GOT3 (cell line): ENCODE measurements around the gene RNF114.
"Not testable (repeated sequence)": the region's sequence is repeated elsewhere in the genome, so short reads cannot be mapped to it uniquely, and the experiment has no call there.

Experiments
- DNase-seq: peaks from one replicate; lab custom pipeline; 2025; ENCODE audit warnings: mixed read lengths; lab: John Stamatoyannopoulos, UW

The RNF114 gene

DNA sequence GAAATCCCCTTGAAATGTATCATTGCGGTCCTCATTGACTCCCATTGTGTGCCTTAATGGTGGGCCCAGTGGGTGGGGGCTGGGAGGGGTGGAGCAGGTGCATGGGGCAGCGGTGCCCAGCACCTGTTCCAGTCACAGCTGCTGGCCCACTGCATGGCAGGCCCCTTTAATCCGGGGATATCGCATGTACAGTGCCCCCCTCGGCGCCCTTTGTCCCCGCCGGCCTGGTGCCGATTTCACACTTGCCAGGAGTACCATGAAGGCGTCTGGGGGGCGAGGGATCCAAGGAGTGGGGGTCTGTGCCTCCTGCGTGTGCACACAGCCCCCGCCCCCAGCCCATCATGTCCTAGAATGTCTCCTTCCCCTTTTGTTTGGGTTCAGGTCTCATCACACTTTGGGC lies 49.4 kb downstream of the RNF114 start:
- DNase-seq: no peak

DNA sequence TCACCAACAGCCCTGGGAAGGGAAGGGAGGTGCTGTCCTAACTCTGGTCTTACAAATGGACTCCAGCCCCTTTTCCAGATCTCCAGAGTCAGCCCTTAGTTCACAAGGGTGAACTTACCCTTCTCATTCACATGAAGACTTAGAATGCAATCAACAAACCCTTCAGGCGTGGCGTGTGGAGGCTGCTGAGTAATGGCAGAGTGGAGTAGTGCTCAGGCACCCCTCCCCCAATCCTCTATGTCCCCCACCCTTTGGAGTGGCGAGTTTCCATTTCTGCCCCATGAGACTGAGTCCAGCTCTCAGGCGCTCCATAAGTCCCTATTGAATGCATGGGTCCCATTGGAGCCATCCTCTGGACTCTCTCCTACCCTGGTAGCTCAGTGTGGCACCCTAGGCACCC lies 49.9 kb downstream of the RNF114 start:
- DNase-seq: no peak

DNA sequence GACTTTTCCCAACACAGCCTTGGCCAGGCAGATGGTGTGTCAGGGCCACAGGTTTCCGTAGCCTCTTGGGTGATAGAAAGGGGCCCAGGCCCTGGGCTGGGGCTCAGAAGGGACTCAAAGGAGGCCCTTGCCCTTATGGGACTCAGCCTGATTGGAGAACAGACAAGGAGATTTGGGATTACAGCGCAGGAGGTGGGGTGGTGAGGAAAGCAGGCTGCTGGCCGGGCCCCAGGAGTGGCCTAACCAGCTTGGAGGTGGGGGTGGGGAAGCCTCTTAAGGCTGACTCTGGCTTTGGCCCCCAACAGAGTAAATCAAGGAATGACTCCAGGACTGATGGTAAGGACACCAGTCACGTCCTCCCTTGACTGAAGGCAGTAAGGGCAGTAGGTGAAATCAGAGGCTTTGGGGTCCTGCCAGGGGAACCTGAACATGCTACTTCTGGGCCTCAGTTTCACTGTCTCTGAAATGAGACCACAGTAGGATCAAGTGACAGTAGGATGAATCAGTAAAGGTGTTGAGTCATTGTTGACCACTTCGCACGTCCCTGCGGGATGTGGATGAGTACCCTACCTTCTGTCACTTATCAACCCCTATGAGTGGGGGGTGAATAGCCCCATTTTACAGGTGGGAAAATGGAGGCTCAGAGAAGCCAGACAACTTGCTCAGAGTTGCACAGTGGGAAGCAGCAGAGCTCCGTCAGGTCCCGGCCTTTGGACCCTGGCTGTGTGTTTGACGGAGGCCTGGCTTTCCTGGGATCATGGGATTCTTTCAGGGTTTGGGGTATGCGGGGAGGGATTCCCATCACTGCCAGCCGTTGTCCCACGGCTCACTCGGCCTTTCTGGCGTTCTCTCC lies 51.0 kb downstream of the RNF114 start:
- DNase-seq: no peak

DNA sequence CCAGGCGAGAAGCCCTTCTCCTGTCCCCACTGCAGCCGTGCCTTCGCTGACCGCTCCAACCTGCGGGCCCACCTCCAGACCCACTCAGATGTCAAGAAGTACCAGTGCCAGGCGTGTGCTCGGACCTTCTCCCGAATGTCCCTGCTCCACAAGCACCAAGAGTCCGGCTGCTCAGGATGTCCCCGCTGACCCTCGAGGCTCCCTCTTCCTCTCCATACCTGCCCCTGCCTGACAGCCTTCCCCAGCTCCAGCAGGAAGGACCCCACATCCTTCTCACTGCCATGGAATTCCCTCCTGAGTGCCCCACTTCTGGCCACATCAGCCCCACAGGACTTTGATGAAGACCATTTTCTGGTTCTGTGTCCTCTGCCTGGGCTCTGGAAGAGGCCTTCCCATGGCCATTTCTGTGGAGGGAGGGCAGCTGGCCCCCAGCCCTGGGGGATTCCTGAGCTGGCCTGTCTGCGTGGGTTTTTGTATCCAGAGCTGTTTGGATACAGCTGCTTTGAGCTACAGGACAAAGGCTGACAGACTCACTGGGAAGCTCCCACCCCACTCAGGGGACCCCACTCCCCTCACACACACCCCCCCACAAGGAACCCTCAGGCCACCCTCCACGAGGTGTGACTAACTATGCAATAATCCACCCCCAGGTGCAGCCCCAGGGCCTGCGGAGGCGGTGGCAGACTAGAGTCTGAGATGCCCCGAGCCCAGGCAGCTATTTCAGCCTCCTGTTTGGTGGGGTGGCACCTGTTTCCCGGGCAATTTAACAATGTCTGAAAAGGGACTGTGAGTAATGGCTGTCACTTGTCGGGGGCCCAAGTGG lies 51.9 kb downstream of the RNF114 start:
- no peak for DNase-seq

DNA sequence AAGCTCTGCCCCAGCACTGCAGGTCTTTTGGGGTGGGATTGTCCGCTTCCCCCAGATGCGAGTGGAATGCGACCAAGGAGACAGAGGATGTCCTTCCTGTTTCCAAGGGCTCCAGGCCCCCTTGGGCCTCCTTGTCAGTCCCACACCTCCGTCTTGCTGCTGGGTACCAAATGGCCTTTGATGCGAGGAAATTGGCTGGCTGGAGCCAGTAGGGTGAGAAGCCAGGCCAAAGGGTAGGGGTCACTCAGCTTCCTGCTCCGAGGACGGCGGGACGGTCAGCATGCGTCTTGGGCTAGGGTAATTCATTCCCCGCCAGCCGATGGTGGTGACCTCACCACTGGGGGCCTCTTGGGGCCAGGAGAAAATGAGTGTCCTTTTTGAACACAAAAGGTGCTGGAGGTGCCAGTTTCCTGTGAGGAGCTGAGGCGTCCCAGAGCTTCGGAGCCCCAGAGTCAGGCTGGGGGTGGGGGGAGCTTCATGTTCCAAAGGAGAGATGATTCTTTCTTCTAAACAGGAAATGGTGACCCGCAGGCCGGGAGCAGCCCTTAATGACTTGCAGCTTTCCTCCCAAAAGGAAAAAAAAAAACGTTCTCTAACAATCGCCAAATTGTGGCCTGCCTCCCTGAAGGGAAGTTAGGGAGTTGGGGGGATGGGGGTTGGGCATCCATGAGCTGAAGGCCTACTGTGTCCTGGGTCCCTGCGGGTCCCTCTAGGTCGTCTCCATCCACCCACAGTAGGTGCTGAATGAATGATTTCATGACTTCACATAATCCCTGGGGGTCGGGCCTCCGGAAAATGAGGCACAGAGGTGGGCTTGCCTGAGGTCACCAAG lies 53.3 kb downstream of the RNF114 start:
- DNase-seq: no peak

DNA sequence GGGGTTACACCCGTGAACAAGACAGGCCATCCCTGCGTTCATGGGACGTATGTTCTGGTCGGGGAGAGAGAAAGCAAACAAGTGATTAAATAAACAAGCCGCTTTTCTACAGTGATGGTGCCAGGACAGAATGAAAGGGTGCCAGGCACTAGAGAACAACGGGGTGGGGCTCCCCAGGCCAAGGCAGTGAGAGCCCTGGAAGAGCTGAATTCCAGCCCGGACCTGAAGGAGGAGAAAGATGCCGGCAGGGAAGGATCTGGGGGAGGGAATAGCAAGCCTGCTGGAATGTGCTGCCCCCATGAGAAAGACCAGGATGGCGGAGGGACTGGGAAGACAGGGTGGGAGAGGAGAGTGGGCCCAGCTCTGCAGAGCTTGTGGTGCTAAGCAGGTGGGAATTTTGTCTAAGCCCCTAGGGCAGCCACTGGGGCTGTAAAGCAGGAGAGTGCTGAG lies 54.1 kb downstream of the RNF114 start:
- DNase-seq: no peak

DNA sequence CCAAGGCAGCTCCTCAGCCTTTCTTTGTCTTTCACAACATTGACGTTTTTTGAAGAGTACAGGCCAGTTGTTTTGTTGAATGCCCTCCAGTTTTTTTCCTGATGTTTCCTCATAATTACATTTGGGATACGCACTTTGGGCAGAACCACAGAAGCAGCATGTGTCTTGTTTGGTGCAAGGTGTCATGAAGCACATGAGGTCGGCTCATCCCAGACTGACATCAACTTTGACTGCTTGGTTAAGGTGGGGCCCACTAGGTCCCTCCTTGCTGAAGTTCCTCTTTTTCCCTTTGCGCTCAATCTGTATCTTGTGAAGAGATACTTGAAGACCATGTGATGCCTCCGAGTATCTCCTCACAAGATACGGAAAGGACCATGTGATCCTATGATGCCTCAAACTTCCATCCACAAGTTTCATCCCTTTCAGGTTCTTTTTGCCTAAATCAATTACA lies 57.1 kb downstream of the RNF114 start:
- DNase-seq: no peak

DNA sequence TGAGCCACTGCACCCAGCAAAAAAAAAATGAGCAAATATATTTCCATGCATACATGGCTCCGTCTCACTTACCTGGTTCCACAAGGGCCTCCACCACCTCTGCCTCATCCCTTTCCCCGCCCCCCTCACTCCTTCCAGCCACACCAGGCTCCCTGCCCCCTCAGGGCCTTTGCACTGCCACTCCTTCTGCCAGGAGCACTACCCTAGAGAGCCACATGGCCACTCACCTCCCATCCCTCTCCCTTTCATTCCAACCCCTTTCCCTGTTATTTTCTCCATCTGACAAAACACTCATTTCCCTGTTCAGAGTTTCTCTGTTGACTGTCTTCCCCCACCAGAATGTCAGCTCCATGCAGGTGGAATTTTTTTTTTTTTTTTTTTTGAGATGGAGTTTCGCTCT lies 59.4 kb downstream of the RNF114 start:
- DNase-seq: no peak

DNA sequence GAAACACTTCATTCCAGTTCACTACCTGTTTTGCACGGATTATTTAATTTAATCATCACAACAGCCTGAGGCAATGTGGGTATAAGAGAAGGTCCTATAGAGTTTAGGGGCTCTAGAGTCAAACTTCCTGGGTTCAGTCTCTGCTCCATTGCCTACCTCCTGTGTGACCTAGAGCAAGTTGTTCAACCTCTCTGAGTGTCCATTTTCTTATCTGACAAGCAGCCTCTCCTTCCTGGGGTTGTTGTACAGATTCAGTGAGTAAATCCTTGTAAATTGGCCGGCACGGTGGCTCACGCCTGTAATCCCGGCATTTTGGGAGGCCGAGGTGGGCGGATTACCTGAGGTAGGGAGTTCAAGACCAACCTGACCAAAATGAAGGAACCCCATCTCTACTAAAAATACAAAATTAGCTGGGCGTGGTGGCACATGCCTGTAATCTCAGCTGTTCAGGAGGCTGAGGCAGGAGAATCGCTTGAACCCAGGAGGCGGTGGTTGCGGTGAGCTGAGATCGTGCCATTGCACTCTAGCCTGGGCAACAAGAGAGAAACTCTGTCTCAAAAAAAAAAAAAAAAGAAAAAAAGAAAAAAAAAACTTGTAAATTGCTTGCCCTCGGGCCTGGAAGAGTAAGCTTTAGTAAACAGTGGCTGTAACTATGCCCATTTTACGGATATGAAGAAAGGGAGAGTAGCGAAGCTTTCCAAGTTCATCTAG lies 62.4 kb downstream of the RNF114 start:
- DNase-seq: not testable (repeated sequence)

DNA sequence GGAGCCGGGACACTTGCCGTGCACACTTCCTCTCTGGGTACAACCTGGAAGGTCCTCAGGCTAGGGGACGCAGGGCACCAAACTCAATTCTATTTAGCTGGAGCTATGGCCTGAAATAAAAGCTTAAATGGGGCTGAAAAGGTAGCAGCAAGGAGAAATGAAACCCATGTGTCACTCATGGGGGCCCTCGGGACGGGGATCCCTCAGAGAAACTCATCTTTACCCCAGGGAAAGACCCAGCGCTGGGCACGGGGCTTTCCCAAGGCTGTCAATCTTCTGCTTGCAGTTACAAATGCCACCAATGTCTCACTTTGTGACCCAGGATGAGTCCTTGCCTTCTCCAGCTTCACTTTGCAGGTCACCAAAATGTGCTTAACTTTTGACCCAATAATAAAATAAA lies 63.1 kb downstream of the RNF114 start:
- no peak for DNase-seq

DNA sequence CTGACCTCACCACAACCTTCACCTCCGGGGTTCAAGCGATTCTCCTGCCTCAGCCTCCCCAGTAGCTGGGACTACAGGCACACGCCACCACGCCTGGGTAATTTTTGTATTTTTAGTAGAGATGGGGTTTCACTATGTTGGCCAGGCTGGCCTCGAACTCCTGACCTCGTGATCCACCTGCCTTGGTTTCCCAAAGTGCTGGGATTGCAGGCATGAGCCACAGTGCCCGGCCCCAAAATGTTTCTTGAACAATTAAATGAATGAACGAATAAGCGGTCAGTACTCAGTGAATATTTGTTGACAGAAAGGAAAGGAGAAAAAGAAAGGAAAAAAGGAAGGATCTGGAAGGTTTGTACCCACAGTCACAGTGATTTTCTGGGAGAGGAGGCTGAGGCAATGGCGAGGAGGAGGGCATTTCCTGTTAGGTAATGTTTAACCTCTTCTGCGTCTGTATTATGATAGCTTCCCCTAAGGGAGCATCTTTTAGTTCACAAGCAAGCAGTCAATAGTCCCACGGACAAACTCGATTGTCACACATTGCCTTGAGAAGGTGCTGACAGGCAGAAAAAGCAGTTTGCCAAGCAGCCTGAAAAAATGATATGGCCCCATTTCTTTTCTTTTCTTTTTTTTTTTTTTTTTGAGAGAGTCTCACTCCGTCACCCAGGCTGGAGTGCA lies 64.5 kb downstream of the RNF114 start:
- DNase-seq: not testable (repeated sequence)

DNA sequence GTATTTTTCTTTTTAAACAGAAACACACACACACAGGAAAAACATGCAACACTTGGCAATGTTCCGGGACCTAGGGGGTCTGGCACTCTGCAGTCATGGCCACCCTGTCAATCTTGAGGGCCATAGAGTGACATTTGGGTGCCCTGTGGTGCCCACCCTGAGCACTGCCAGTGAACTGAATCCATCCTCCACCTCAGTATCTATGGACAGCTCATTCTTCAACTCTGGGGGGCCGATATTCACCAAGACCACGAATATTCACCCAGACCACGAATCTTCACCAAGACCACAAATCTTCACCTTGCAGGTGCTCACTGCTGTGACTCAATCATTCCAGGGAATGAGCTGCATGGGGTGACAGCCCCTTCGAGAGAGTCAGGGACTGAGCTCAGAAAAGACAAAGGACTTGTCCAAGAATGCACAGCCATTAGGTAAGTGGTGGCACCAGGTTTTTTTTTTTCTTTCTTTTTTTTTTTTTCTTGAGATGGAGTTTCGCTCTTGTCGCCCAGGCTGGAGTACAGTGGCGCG lies 65.7 kb downstream of the RNF114 start:
- DNase-seq: no peak

DNA sequence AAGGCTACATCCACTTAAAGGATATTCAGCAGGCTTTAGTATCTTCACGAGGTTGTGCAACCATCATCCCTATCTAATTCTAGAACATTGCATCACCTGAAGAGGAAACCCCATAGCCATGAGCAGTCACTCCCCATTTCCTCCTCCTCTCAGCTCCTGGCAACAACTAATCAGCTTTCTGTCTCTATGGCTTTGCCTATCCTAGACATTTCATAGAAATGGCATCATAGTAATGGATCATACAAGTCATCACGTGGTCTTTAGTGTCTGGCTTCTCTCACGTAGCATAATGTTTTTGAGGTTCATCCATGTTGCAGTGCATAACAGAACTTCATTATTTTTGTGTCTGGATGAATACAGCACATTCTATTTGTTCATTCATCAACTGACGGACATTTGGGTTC lies 67.1 kb downstream of the RNF114 start:
- DNase-seq: no peak
